B cell (primary cell): ENCODE measurements around the gene METAP2. TPM values are rescaled to one million over a fixed set of nuclear protein-coding genes. Genes with fewer than 3 reads are reported as not detected.

ENCODE experiments used
- ATAC-seq: fragments of 200-7000 bp; cut with Tn5 transposase; one replicate; pipeline ENCODE4 v1.10.0; 2021; ENCODE audit warnings: low read depth, mild to moderate bottlenecking, moderate number of reproducible peaks, moderate library complexity
- CTCF ChIA-PET: fragments of 350-600 bp; sonication (Branson Sonifier 250); formaldehyde crosslinking; loops from one replicate; lab custom pipeline; 2021; ENCODE audit warnings: antibody characterized with exemption, inconsistent platforms; lab: Charles Lee
- POLR2A ChIA-PET: fragments of 350-600 bp; sonication (Branson Sonifier 250); formaldehyde crosslinking; loops from one replicate; lab custom pipeline; 2021; ENCODE audit warnings: antibody characterized with exemption; lab: Charles Lee
- DNase-seq: peaks from one replicate; pipeline ENCODE4 v3.0.0; 2013
- H2AFZ ChIP-seq: 2 replicates; pipeline ENCODE4 v1.6.1; 2012; ENCODE audit warnings: mild to moderate bottlenecking, low read depth, low read length; ENCODE audit not compliant: insufficient read depth, poor library complexity, severe bottlenecking
- H3K27ac ChIP-seq, 2 donors: 1 replicate in 1 of 2; 2 replicates in 1 of 2; pipeline ENCODE4 v1.5.1; 2012 to 2013; ENCODE audit warnings: low read length in 2 of 2, mild to moderate bottlenecking in 2 of 2, moderate library complexity in 1 of 2
- H3K27me3 ChIP-seq, 4 experiments: fragments of 200-600 bp in 1 of 4; sonication (generic) in 1 of 4; replicated peaks in 1 of 4; 1 replicate in 2 of 4; 2 replicates in 2 of 4; pipeline versions ENCODE4 v1.6.1 to v1.7.0; 2013 to 2016; ENCODE audit warnings: low read length in 3 of 4, mild to moderate bottlenecking in 2 of 4, mixed read lengths in 1 of 4, moderate library complexity in 1 of 4; ENCODE audit not compliant: insufficient read depth in 4 of 4, control insufficient read depth in 3 of 4; ENCODE audit errors: control extremely low read depth in 1 of 4
- H3K36me3 ChIP-seq, 2 experiments: replicated peaks in 1 of 2; 1 replicate in 1 of 2; 2 replicates in 1 of 2; pipeline versions ENCODE4 v1.6.1 to v1.7.1; 2013; ENCODE audit warnings: low read length in 1 of 2; ENCODE audit not compliant: insufficient read depth in 2 of 2, control insufficient read depth in 1 of 2; ENCODE audit errors: control extremely low read depth in 1 of 2, extremely low read depth in 1 of 2
- H3K4me1 ChIP-seq, 2 donors: fragments of 200-600 bp in 1 of 2; sonication (generic) in 1 of 2; 1 replicate in 1 of 2; 2 replicates in 1 of 2; pipeline versions ENCODE4 v1.5.1 to v1.6.1; 2013 to 2017; ENCODE audit warnings: low read length in 2 of 2; ENCODE audit not compliant: control insufficient read depth in 2 of 2, insufficient read depth in 2 of 2
- H3K4me2 ChIP-seq: replicated peaks from 2 replicates; pipeline ENCODE3; 2012; ENCODE audit warnings: mild to moderate bottlenecking, low read depth, low read length; ENCODE audit not compliant: poor library complexity, severe bottlenecking
- H3K4me3 ChIP-seq, 5 experiments: fragments of 200-600 bp in 1 of 5; sonication (generic) in 1 of 5; 1 replicate in 3 of 5; 2 replicates in 2 of 5; pipeline versions ENCODE4 v1.5.1 to v1.7.0; 2011 to 2016; ENCODE audit warnings: low read length in 4 of 5, mild to moderate bottlenecking in 4 of 5, low read depth in 2 of 5, control low read depth in 1 of 5, moderate library complexity in 1 of 5; ENCODE audit not compliant: insufficient read depth in 1 of 5; ENCODE audit errors: control extremely low read depth in 1 of 5, extremely low read depth in 1 of 5
- H3K79me2 ChIP-seq: fragments of 200-600 bp; sonication (generic); one replicate; pipeline ENCODE4 v1.6.0; 2016; ENCODE audit warnings: low read length; ENCODE audit not compliant: control insufficient read depth, insufficient read depth
- H3K9ac ChIP-seq: fragments of 200-600 bp; sonication (generic); 2 replicates; pipeline ENCODE4 v1.6.1; 2017; ENCODE audit warnings: mild to moderate bottlenecking, low read length, moderate library complexity
- H3K9me3 ChIP-seq, 3 donors: one replicate each; pipeline versions ENCODE4 v1.6.1 to v1.7.1; 2013; ENCODE audit warnings: low read length in 2 of 3; ENCODE audit not compliant: control insufficient read depth in 2 of 3, insufficient read depth in 1 of 3; ENCODE audit errors: control extremely low read depth in 1 of 3
- H4K20me1 ChIP-seq: 2 replicates; pipeline ENCODE4 v1.6.0; 2012; ENCODE audit warnings: mild to moderate bottlenecking, low read length; ENCODE audit not compliant: insufficient read depth, control insufficient read depth, poor library complexity, severe bottlenecking
- H3K27ac Mint-ChIP-seq: one replicate; pipeline ENCODE4 v1.8.0; 2021; ENCODE audit warnings: mixed read lengths
- H3K27me3 Mint-ChIP-seq: one replicate; pipeline ENCODE4 v1.8.0; 2021; ENCODE audit warnings: mixed read lengths
- H3K4me1 Mint-ChIP-seq: one replicate; pipeline ENCODE4 v1.8.0; 2021; ENCODE audit warnings: mixed read lengths
- H3K4me3 Mint-ChIP-seq: one replicate; pipeline ENCODE4 v1.8.0; 2021; ENCODE audit warnings: mixed read lengths
- H3K9me3 Mint-ChIP-seq: one replicate; pipeline ENCODE4 v1.8.0; 2022; ENCODE audit warnings: mixed read lengths; ENCODE audit not compliant: insufficient read depth
- CTCF ChIP-seq: fragments of 200-600 bp; IDR thresholded peaks from one replicate; pipeline ENCODE4 v1.8.0; 2022; ENCODE audit warnings: antibody characterized with exemption, mild to moderate bottlenecking
- EZH2 ChIP-seq: IDR thresholded peaks from 2 replicates; pipeline ENCODE4 v1.6.1; 2012; ENCODE audit warnings: borderline replicate concordance, low read depth, mild to moderate bottlenecking, moderate library complexity, low read length; ENCODE audit not compliant: insufficient read depth, poor library complexity, severe bottlenecking
- WGBS: methylation state at CpG from one replicate; pipeline ENCODE4 v1.1.5; 2013; ENCODE audit warnings: missing lambda C conversion rate; ENCODE audit not compliant: insufficient coverage; 5-methylcytosine and 5-hydroxymethylcytosine counted together
- intact Hi-C: fragments of 100-400 bp; cut with micrococcal nuclease; formaldehyde crosslinking; loops from one replicate; pipeline ENCODE4 v1.10.0; 2022
- polyA plus RNA-seq: library from polyadenylated mRNA; depleted of rRNA; stranded (reverse); fragments of >200 nt; gene quantifications from 2 replicates; pipeline ENCODE4 v1.2.3, GENCODE V29; 2012
- total RNA-seq, 2 donors: library from RNA; stranded (reverse); fragments of 120-200 nt in 1 of 2; gene quantifications; 1 replicate in 1 of 2; 2 replicates in 1 of 2; pipeline versions ENCODE4 v1.2.3 to v1.2.4, GENCODE V29; 2013 to 2022

METAP2 gene
- total and polyA plus RNA-seq, 2 donors (not counting 1 experiment from before 2014, with no cell fraction given): 15.3 to 49.9 TPM

- Mint-ChIP-seq H3K9me3 (no peaks in the 10 kb centered on the region), H3K27ac (no peak overlapping the region), H3K4me3 (no peak overlapping the region), H3K27me3 (peaks cover 2% of the 10 kb centered on the region), H3K4me1 (peaks cover 6% of the 10 kb centered on the region)
- Histone ChIP-seq H4K20me1 (no peaks in the 10 kb centered on the region), H3K9ac (no peak overlapping the region), H3K4me2 (no peak overlapping the region), H3K9me3 (no peaks in the 10 kb centered on the region), H3K27me3 (peaks cover 0 to 1% (median 0%) of the 10 kb centered on the region in 4 experiments), H3K4me1 (no peaks in the 10 kb centered on the region), H2AFZ (no peak overlapping the region), H3K36me3 (no peaks in the 10 kb centered on the region), H3K79me2 (no peaks in the 10 kb centered on the region), H3K27ac (no peak overlapping the region), H3K4me3 (no peak overlapping the region)
- POLR2A ChIA-PET: no interaction called here
- no CpG with 5 or more reads among the region's 2 CpGs for WGBS
- CTCF ChIA-PET: interaction anchor here (0.7 kb wide), 1 partner anchor 594 kb away, joined by 3 read pairs; no protein-coding TSS in a partner anchor
- ATAC-seq (no peak), DNase-seq (no peak)
- TF ChIP-seq EZH2 (no peak), CTCF (no peak)
- intact Hi-C loops: no loop called here
Observed at GRCh38 chr12:95465275-95465674, 8.7 kb upstream of the METAP2 start.

GRCh38 chr12:95470300-95470699 is 3.7 kb upstream of the METAP2 start:
- Histone ChIP-seq H3K79me2 (peaks cover 26% of the 10 kb centered on the region), H3K4me2 (no peak overlapping the region), H3K36me3 (no peaks in the 10 kb centered on the region), H3K9me3 (no peaks in the 10 kb centered on the region), H3K27ac (no peak overlapping the region), H4K20me1 (no peaks in the 10 kb centered on the region), H2AFZ (no peak overlapping the region), H3K4me1 (peaks cover 13% of the 10 kb centered on the region in 2 donors), H3K27me3 (no peaks in the 10 kb centered on the region), H3K9ac (no peak overlapping the region), H3K4me3 (no peak overlapping the region)
- 100% methylated on average over 1 of the region's 1 CpG for WGBS
- TF ChIP-seq CTCF (no peak), EZH2 (no peak)
- ChIA-PET CTCF (no interaction called here), POLR2A (no interaction called here)
- H3K27ac Mint-ChIP-seq: no peak overlapping the region
- DNase-seq (no peak), ATAC-seq (no peak)
- no peak overlapping the region for H3K4me3 Mint-ChIP-seq
- peaks cover 28% of the 10 kb centered on the region for H3K4me1 Mint-ChIP-seq
- no peaks in the 10 kb centered on the region for H3K9me3 Mint-ChIP-seq
- peaks cover 6% of the 10 kb centered on the region for H3K27me3 Mint-ChIP-seq
- intact Hi-C loops: loop anchor here (5.0 kb wide), 1 partner anchor 387 kb away; the partner anchor contains the start of gene SNRPF
